Mesodermal cell (in vitro differentiated cells): Measurements from ENCODE around the gene LIPI.
"Not testable (repeated sequence)": the region's sequence is repeated elsewhere in the genome, so short reads cannot be mapped to it uniquely, and the experiment has no call there.

Experiments
- H3K27ac ChIP-seq: 2 replicates; pipeline ENCODE4 v1.7.0; 2013; ENCODE audit warnings: mild to moderate bottlenecking, low read depth, low read length, moderate library complexity; ENCODE audit not compliant: severe bottlenecking
- H3K36me3 ChIP-seq: 2 replicates; pipeline ENCODE4 v1.7.1; 2013; ENCODE audit warnings: mild to moderate bottlenecking, low read length, moderate library complexity; ENCODE audit not compliant: control insufficient read depth, insufficient read depth
- H3K4me1 ChIP-seq: one replicate; pipeline ENCODE4 v1.7.1; 2013; ENCODE audit warnings: mild to moderate bottlenecking, low read length; ENCODE audit not compliant: insufficient read depth, control insufficient read depth, poor library complexity, severe bottlenecking
- H3K4me3 ChIP-seq: 2 replicates; pipeline ENCODE4 v1.7.0; 2013; ENCODE audit warnings: low read length, control low read depth, mild to moderate bottlenecking; ENCODE audit not compliant: insufficient read depth, poor library complexity, severe bottlenecking; ENCODE audit errors: extremely low read depth
- H3K9me3 ChIP-seq: 2 replicates; pipeline ENCODE4 v1.7.1; 2013; ENCODE audit warnings: mild to moderate bottlenecking, low read length, moderate library complexity; ENCODE audit not compliant: control insufficient read depth
- WGBS, 2 experiments: methylation state at CpG; one replicate each; pipeline ENCODE4 v1.1.5; 2013; ENCODE audit warnings: missing lambda C conversion rate in 2 of 2; ENCODE audit not compliant: insufficient coverage in 2 of 2; 5-methylcytosine and 5-hydroxymethylcytosine counted together

The LIPI gene

GRCh38 chr21:14074177-14074576 is 136.6 kb downstream of the LIPI start:
- 96 to 99% methylated on average over 13 of the region's 17 CpGs for WGBS, 2 experiments

GRCh38 chr21:14073615-14074014 is 137.1 kb downstream of the LIPI start:
- no peak overlapping the region for H3K4me3 ChIP-seq
- H3K4me1 ChIP-seq = peaks cover 6% of the 10 kb centered on the region
- peaks cover 26% of the 10 kb centered on the region for H3K36me3 ChIP-seq
- peaks cover 6% of the 10 kb centered on the region for H3K9me3 ChIP-seq
- 93 to 94% methylated on average over 12 to 16 of the region's 16 CpGs for WGBS, 2 experiments
- H3K27ac ChIP-seq = no peak overlapping the region

More at GRCh38 chr21:14074177-14074576, 136.6 kb downstream of the LIPI start:
- Histone ChIP-seq H3K36me3 (peaks cover 26% of the 10 kb centered on the region), H3K9me3 (peaks cover 6% of the 10 kb centered on the region), H3K4me1 (peaks cover 6% of the 10 kb centered on the region), H3K4me3 (no peak overlapping the region), H3K27ac (no peak overlapping the region)

GRCh38 chr21:14072761-14073535 is 137.8 kb downstream of the LIPI start:
- H3K4me3 ChIP-seq = no peak overlapping the region
- no peak overlapping the region for H3K27ac ChIP-seq
- H3K36me3 ChIP-seq = peaks cover 26% of the 10 kb centered on the region
- H3K9me3 ChIP-seq = peaks cover 6% of the 10 kb centered on the region
- whole genome bisulfite sequencing, 2 experiments = 92 to 96% methylated on average over 40 to 46 of the region's 46 CpGs
- peaks cover 6% of the 10 kb centered on the region for H3K4me1 ChIP-seq

- Histone ChIP-seq H3K9me3 (peaks cover 6% of the 10 kb centered on the region), H3K4me1 (peaks cover 6% of the 10 kb centered on the region)
- WGBS, 2 experiments = 90 to 94% methylated on average over 35 to 42 of the region's 44 CpGs
These were observed 138.6 kb downstream of the LIPI start for GRCh38 chr21:14071902-14072734.

GRCh38 chr21:14070968-14071367 is 139.8 kb downstream of the LIPI start:
- 89 to 96% methylated on average over 14 to 16 of the region's 16 CpGs for WGBS, 2 experiments
- peaks cover 26% of the 10 kb centered on the region for H3K36me3 ChIP-seq

More at GRCh38 chr21:14071902-14072734, 138.6 kb downstream of the LIPI start:
- H3K4me3 ChIP-seq = no peak overlapping the region
- H3K36me3 ChIP-seq = peaks cover 26% of the 10 kb centered on the region
- H3K27ac ChIP-seq = no peak overlapping the region

GRCh38 chr21:14070049-14070893 is 140.5 kb downstream of the LIPI start:
- H3K9me3 ChIP-seq = no peaks in the 10 kb centered on the region
- H3K27ac ChIP-seq = no peak overlapping the region
- H3K4me3 ChIP-seq = no peak overlapping the region
- peaks cover 23% of the 10 kb centered on the region for H3K36me3 ChIP-seq
- WGBS, 2 experiments = 88 to 95% methylated on average over 36 to 40 of the region's 46 CpGs
- H3K4me1 ChIP-seq = no peaks in the 10 kb centered on the region

More at GRCh38 chr21:14070968-14071367, 139.8 kb downstream of the LIPI start:
- H3K4me3 ChIP-seq = no peak overlapping the region
- H3K27ac ChIP-seq = no peak overlapping the region
- no peaks in the 10 kb centered on the region for H3K4me1 ChIP-seq
- H3K9me3 ChIP-seq = peaks cover 3% of the 10 kb centered on the region

- no peaks in the 10 kb centered on the region for H3K36me3 ChIP-seq
- H3K27ac ChIP-seq = no peak overlapping the region
- no peak overlapping the region for H3K4me3 ChIP-seq
- no peaks in the 10 kb centered on the region for H3K4me1 ChIP-seq
- no peaks in the 10 kb centered on the region for H3K9me3 ChIP-seq
- WGBS, 2 experiments = 96 to 97% methylated on average over 20 to 23 of the region's 29 CpGs
These were observed 146.5 kb downstream of the LIPI start for GRCh38 chr21:14064296-14064645.

- H3K4me1 ChIP-seq, H3K9me3 ChIP-seq, H3K4me3 ChIP-seq, H3K27ac ChIP-seq, H3K36me3 ChIP-seq: not testable (repeated sequence)
- WGBS, 2 experiments = 96% methylated on average over 41 to 57 of the region's 57 CpGs
These were observed 147.0 kb downstream of the LIPI start for GRCh38 chr21:14063620-14064295.

- no CpG with 5 or more reads among the region's 19 CpGs for WGBS, 2 experiments
- not testable (repeated sequence) for H3K27ac ChIP-seq
These were observed 148.1 kb downstream of the LIPI start for GRCh38 chr21:14062684-14063083.

GRCh38 chr21:14061820-14062219 is 148.9 kb downstream of the LIPI start:
- not testable (repeated sequence) for H3K27ac ChIP-seq, H3K4me3 ChIP-seq, H3K9me3 ChIP-seq, H3K4me1 ChIP-seq, H3K36me3 ChIP-seq
- WGBS, 2 experiments = 89 to 100% methylated on average over 2 to 6 of the region's 10 CpGs

More at GRCh38 chr21:14062684-14063083, 148.1 kb downstream of the LIPI start:
- H3K36me3 ChIP-seq, H3K4me3 ChIP-seq, H3K9me3 ChIP-seq, H3K4me1 ChIP-seq: not testable (repeated sequence)
